HG03565 (cell line): ENCODE measurements around the gene POLR3E.
"Not testable (repeated sequence)": the region's sequence is repeated elsewhere in the genome, so short reads cannot be mapped to it uniquely, and the experiment has no call there.

ENCODE experiments used
- ATAC-seq: cut with Tn5 transposase; IDR thresholded peaks from one replicate; pipeline ENCODE4 v1.9.1; 2021; ENCODE audit warnings: mild to moderate bottlenecking, moderate library complexity; ENCODE audit not compliant: unreplicated experiment

POLR3E gene

GRCh38 chr16:22360963-22361659 lies 63.9 kb downstream of the POLR3E start:
- no peak for ATAC-seq

- no peak for ATAC-seq
Measured at GRCh38 chr16:22364241-22364640, 67.0 kb downstream of the POLR3E start.

GRCh38 chr16:22366371-22366770 lies 69.2 kb downstream of the POLR3E start:
- ATAC-seq = no peak

GRCh38 chr16:22366889-22367288 lies 69.7 kb downstream of the POLR3E start:
- no peak for ATAC-seq

GRCh38 chr16:22368200-22368826 lies 71.1 kb downstream of the POLR3E start:
- ATAC-seq = not testable (repeated sequence)

- no peak for ATAC-seq
Measured at GRCh38 chr16:22369221-22369811, 72.1 kb downstream of the POLR3E start.

GRCh38 chr16:22370038-22370820 lies 73.0 kb downstream of the POLR3E start:
- ATAC-seq = no peak

- no peak for ATAC-seq
Measured at GRCh38 chr16:22372882-22373661, 75.9 kb downstream of the POLR3E start.

GRCh38 chr16:22373662-22374310 lies 76.6 kb downstream of the POLR3E start:
- ATAC-seq = peak; percentile 8

- ATAC-seq = peak; percentile 94
Measured at GRCh38 chr16:22374311-22375116, 77.3 kb downstream of the POLR3E start, which contains the start of gene CDR2. CDR2 (minus strand) TSS chr16:22374619; CDS start chr16:22374309, 310 bp downstream.

- ATAC-seq = no peak
Measured at GRCh38 chr16:22375117-22375962, 78.1 kb downstream of the POLR3E start.

GRCh38 chr16:22375963-22376640 lies 78.9 kb downstream of the POLR3E start:
- ATAC-seq = no peak

- no peak for ATAC-seq
Measured at GRCh38 chr16:22379656-22380055, 82.4 kb downstream of the POLR3E start.

GRCh38 chr16:22380529-22380928 lies 83.3 kb downstream of the POLR3E start:
- no peak for ATAC-seq

- ATAC-seq = no peak
Measured at GRCh38 chr16:22381392-22381791, 84.2 kb downstream of the POLR3E start.

- ATAC-seq = no peak
Measured at GRCh38 chr16:22383827-22384226, 86.6 kb downstream of the POLR3E start.
